GM18498 (cell line): ENCODE measurements around the gene DHRS9.
A peak's percentile ranks its signal among the peaks of the same experiment; 100 is the strongest.
"Not testable (repeated sequence)": the region's sequence is repeated elsewhere in the genome, so short reads cannot be mapped to it uniquely, and the experiment has no call there.

ENCODE experiments used
- ATAC-seq: cut with Tn5 transposase; IDR thresholded peaks from one replicate; pipeline ENCODE4 v1.9.1; 2021; ENCODE audit warnings: mild to moderate bottlenecking, moderate library complexity; ENCODE audit not compliant: unreplicated experiment

DHRS9 gene

DNA sequence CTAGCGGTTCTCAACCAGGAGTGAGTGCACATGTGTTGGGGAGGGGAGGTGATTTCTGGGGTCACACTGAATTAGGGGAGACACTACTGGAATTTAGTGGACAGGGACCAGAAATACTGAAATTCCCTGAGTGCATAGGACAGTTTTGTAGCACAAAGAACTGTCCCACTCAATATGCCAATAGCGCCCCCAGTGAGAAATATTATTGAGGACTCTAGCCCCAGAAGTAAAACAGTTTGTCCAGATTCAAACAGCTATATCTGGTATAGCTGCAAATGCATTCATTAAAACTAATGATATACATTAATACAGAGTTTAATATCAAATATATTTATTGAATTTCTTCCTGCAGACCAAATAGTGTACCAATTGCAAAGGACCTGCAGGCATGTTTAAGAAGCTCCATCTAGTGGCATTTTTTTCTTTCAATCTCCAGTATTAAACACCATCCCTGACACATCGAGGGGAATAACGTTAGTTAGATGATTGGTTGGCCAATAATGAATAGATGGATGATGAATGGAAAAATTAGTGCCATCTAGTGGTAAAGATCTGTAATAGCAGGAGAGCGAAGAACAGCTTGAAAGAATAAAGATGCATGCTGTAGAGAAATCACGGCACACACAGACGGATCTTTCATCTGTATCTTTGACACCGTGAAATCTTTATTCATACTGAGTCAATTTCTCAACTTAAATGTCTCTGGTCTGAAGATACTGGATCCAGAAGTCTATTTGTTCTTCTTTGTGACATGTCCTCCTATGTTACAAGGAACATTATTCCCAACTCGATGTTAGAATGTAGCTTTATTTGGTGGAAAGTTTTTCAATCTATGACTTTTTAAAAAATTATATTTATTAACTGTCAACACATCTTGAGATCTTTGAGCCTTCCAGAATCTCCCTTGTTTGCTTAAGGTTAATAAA lies 62.5 kb downstream of the DHRS9 start:
- no peak for ATAC-seq

DNA sequence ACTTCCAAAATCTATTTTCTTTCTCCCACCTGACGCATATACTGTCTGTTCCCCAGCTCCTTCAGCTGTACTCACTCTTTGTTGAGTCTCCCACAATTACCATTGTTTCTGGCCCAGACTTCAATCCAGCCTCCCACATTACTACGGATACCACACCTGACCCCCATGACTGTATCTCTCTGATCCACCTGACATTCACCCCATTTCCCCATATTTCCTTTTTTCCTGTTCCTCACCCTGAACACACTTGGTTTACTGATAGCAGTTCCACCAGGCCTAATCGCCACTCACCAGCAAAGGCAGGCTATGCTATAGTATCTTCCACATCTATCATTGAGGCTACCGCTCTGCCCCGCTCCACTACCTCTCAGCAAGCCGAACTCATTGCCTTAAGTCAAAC lies 64.9 kb downstream of the DHRS9 start:
- ATAC-seq = not testable (repeated sequence)

DNA sequence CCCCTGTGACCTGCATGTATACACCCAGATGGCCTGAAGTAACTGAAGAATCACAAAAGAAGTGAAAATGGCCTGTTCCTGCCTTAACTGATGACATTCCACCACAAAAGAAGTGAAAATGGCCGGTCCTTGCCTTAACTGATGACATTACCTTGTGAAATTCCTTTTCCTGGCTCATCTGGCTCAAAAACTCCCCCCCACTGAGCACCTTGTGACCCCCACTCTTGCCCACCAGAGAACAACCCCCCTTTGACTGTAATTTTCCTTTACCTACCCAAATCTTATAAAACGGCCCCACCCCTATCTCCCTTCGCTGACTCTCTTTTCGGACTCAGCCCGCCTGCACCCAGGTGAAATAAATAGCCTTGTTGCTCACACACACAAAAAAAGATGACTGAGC lies 67.1 kb downstream of the DHRS9 start:
- ATAC-seq = not testable (repeated sequence)

- ATAC-seq = no peak
Measured at GRCh38 chr2:169136885-169137534, 67.6 kb downstream of the DHRS9 start.

- no peak for ATAC-seq
Measured at GRCh38 chr2:169137924-169138323, 68.6 kb downstream of the DHRS9 start.

DNA sequence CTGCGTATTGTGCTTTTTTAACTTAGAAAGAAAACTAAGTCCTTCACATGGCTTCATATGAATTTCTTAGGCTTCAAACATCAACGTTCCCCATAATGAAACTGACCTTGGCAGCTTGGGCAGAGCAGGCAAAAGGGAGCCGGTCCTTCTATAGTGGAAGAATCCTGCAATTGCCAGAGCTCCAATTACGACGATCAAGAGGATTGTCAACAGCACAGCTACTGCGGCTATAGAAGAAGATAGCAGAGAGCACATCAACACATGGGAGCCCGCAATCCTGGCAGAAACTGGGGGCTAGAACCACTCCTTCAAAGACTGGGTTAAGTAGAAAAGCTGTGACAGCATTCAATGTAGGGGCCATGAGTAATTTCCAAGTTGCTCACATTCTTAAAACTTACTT lies 69.8 kb downstream of the DHRS9 start:
- ATAC-seq = no peak

GRCh38 chr2:169139993-169140767 lies 70.8 kb downstream of the DHRS9 start:
- no peak for ATAC-seq

- ATAC-seq = peak; percentile 59
Measured at GRCh38 chr2:169141713-169142352, 72.5 kb downstream of the DHRS9 start.

DNA sequence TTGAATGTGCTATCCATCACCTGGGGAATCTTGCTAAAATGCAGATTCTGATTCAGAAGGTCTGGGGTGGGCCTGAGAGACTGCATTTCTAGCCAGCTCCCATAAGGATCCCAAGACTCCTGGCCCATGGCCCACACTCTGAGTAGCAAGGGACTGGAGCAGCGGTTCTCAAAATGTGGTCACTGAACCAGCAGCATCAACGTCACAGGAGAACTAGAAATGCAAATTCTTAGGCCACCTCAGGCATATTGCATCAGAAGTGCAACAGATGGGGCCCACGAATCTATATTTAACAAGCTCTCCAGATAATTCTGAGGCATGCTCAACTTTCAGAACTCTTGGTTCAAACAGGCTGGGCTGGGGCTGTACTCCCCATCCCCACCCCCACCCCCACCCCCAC lies 74.6 kb downstream of the DHRS9 start:
- ATAC-seq = no peak
